SU-DHL-6 (cell line): ENCODE data around the gene SMURF1.

Experiments
- CTCF ChIP-seq: fragments of 200-600 bp; sonication (generic); IDR thresholded peaks from one replicate; pipeline ENCODE4 v1.5.1; 2017; ENCODE audit warnings: antibody characterized with exemption, mild to moderate bottlenecking, low read length, moderate library complexity; ENCODE audit not compliant: insufficient read depth, poor library complexity, severe bottlenecking
- EZH2phosphoT487 ChIP-seq: fragments of 200-600 bp; sonication (generic), shearing (Covaris generic); conservative IDR thresholded peaks from 2 replicates; pipeline ENCODE4 v1.6.1; 2018; ENCODE audit warnings: mild to moderate bottlenecking, antibody characterized with exemption, low read length, moderate library complexity, mixed read lengths

DNA sequence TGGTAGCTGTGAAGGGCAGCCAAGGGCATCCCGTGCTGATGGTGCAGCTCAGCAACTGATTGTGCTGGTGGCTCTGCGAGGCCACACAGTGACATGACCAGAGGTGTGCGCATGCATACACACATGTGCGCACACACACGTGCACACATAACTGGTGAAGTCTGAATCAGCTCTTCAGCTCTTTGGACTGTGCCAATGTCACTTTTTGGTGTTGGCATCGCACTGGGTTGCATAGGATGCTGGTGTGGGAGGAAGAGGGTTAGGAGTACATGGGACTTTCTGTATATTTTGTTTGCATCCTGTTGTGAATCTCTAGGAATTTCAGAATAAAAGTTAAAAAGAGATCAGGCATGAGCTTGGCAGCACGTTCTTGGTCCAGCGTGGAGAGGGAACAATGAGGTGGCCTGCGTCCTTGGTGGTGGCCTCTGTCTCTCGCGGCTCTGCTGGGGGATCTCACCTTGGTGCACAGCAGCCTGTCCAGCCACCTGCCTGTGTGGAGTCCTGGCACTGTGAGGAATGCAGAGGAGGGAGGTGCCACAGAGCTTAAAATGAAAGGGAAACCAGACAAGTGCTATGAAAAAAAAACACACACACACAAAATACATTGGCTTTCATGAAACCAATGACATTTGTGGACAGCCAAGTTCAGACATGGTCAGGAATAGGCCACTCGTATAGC, 141.6 kb downstream of the SMURF1 start:
- TF ChIP-seq CTCF (no peak), EZH2phosphoT487 (no peak)
